Measurements from ENCODE around the gene NEGR1. TPM values are rescaled to one million over a fixed set of nuclear protein-coding genes. Genes with fewer than 3 reads are reported as not detected.

NEGR1 gene
- total and polyA plus RNA-seq, 4 donors = 0.08 to 0.14 (median 0.12) TPM; not detected in 1

- Histone ChIP-seq H3K4me3 (ENCODE audit: low read depth in 1 of 3, low read length in 3 of 3) (no peak overlapping the region), H3K27ac (ENCODE audit: low read depth in 1 of 2, low read length in 2 of 2) (no peak overlapping the region), H3K9me3 (ENCODE audit: control insufficient read depth in 4 of 4, low read length in 3 of 4) (no peaks in the 10 kb centered on the region), H3K36me3 (ENCODE audit: control insufficient read depth in 4 of 4, insufficient read depth in 3 of 4, low read depth in 1 of 4, low read length in 3 of 4) (no peaks in the 10 kb centered on the region), H3K4me1 (ENCODE audit: control insufficient read depth in 4 of 4, insufficient read depth in 4 of 4, low read length in 3 of 4) (no peaks in the 10 kb centered on the region), H3K9ac (ENCODE audit: low read depth in 1 of 2, low read length in 2 of 2) (no peak overlapping the region), H3K27me3 (ENCODE audit: control insufficient read depth in 4 of 4, insufficient read depth in 4 of 4, low read length in 3 of 4) (no peaks in the 10 kb centered on the region)
- TF ChIP-seq REST (IDR thresholded peaks at IDR 0.05) (no peak), SP1 (IDR thresholded peaks at IDR 0.05) (no peak), HNF4G (IDR thresholded peaks at IDR 0.05) (no peak), ATF3 (IDR thresholded peaks at IDR 0.05) (no peak), YY1 (IDR thresholded peaks at IDR 0.05) (no peak), NR2F2 (IDR thresholded peaks at IDR 0.05) (no peak), GABPA (IDR thresholded peaks at IDR 0.05 in 1 of 2, conservative IDR thresholded peaks at IDR 0.05 in 1 of 2) (no peak), FOXA1 (IDR thresholded peaks at IDR 0.05) (no peak), HNF4A (conservative IDR thresholded peaks at IDR 0.05) (no peak), RAD21 (IDR thresholded peaks at IDR 0.05) (no peak), FOXA2 (IDR thresholded peaks at IDR 0.05) (no peak), CTCF (IDR thresholded peaks at IDR 0.05; ENCODE audit: low read depth, low read length, missing input control) (no peak), MAX (IDR thresholded peaks at IDR 0.05) (no peak), TAF1 (conservative IDR thresholded peaks at IDR 0.05) (no peak), RXRA (IDR thresholded peaks at IDR 0.05) (no peak), ZBTB33 (IDR thresholded peaks at IDR 0.05) (no peak), EGR1 (IDR thresholded peaks at IDR 0.05; ENCODE audit: low read depth in 2 of 2) (no peak)
- DNase-seq (ENCODE audit: low spot score) = no peak
- 70% methylated on average over 2 of the region's 2 CpGs for WGBS
Observed at GRCh38 chr1:71967670-71968069, 314.7 kb downstream of the NEGR1 start.

GRCh38 chr1:71964188-71964587 lies 318.2 kb downstream of the NEGR1 start:
- no peak for DNase-seq (ENCODE audit: low spot score)

More at GRCh38 chr1:71964188-71964587, 318.2 kb downstream of the NEGR1 start:
- no peak overlapping the region for H3K27ac ChIP-seq (ENCODE audit: low read depth in 1 of 2, low read length in 2 of 2)
- no peak overlapping the region for H3K9ac ChIP-seq (ENCODE audit: low read depth in 1 of 2, low read length in 2 of 2)
- no peaks in the 10 kb centered on the region for H3K9me3 ChIP-seq (ENCODE audit: control insufficient read depth in 4 of 4, low read length in 3 of 4)
- no peak overlapping the region for H3K4me3 ChIP-seq (ENCODE audit: low read depth in 1 of 3, low read length in 3 of 3)
- H3K4me1 ChIP-seq (ENCODE audit: control insufficient read depth in 4 of 4, insufficient read depth in 4 of 4, low read length in 3 of 4) = no peaks in the 10 kb centered on the region
- TF ChIP-seq RAD21 (IDR thresholded peaks at IDR 0.05) (no peak), YY1 (IDR thresholded peaks at IDR 0.05) (no peak), CTCF (IDR thresholded peaks at IDR 0.05; ENCODE audit: low read depth, low read length, missing input control) (no peak), ZBTB33 (IDR thresholded peaks at IDR 0.05) (no peak), JUND (IDR thresholded peaks at IDR 0.05) (no peak), RXRA (IDR thresholded peaks at IDR 0.05) (no peak), TAF1 (conservative IDR thresholded peaks at IDR 0.05) (no peak), SP1 (IDR thresholded peaks at IDR 0.05) (no peak), GABPA (IDR thresholded peaks at IDR 0.05 in 1 of 2, conservative IDR thresholded peaks at IDR 0.05 in 1 of 2) (no peak)
- H3K27me3 ChIP-seq (ENCODE audit: control insufficient read depth in 4 of 4, insufficient read depth in 4 of 4, low read length in 3 of 4) = no peaks in the 10 kb centered on the region
- H3K36me3 ChIP-seq (ENCODE audit: control insufficient read depth in 4 of 4, insufficient read depth in 3 of 4, low read depth in 1 of 4, low read length in 3 of 4) = no peaks in the 10 kb centered on the region
- WGBS = 86% methylated on average over 6 of the region's 6 CpGs
